Uterus (tissue), 4 donors: ENCODE results near the gene VPS33A. TPM values are rescaled to one million over a fixed set of nuclear protein-coding genes. Genes with fewer than 3 reads are reported as not detected.

Experiments used
- DNase-seq, 2 donors: peaks; one replicate each; pipeline ENCODE4 v3.0.0-alpha.2; 2019 to 2020
- H3K27ac ChIP-seq, 2 donors: fragments of 200-600 bp; sonication (generic); 1 replicate in 1 of 2; 2 replicates in 1 of 2; pipeline ENCODE4 v1.5.1; 2016 to 2018
- H3K27me3 ChIP-seq, 2 donors: fragments of 200-600 bp; sonication (generic); one replicate each; pipeline ENCODE4 v1.5.1; 2018 to 2019; ENCODE audit warnings: control low read depth in 1 of 2
- H3K36me3 ChIP-seq, 2 donors: fragments of 200-600 bp; sonication (generic); one replicate each; pipeline ENCODE4 v1.5.1; 2019; ENCODE audit warnings: control low read depth in 1 of 2
- H3K4me1 ChIP-seq, 2 donors: fragments of 200-600 bp; sonication (generic); one replicate each; pipeline ENCODE4 v1.5.1; 2018 to 2019; ENCODE audit warnings: control low read depth in 1 of 2
- H3K4me3 ChIP-seq, 2 donors: fragments of 200-600 bp; sonication (generic); 1 replicate in 1 of 2; 2 replicates in 1 of 2; pipeline ENCODE4 v1.5.1; 2018 to 2019; ENCODE audit warnings: mild to moderate bottlenecking in 1 of 2
- H3K9me3 ChIP-seq, 2 donors: fragments of 200-600 bp; sonication (generic); one replicate each; pipeline ENCODE4 v1.5.1; 2019; ENCODE audit warnings: control low read depth in 1 of 2
- POLR2A ChIP-seq, 2 donors: fragments of 450-650 bp; IDR thresholded peaks; one replicate each; pipeline ENCODE4 v1.6.1; 2016; ENCODE audit warnings: antibody characterized with exemption in 2 of 2, mild to moderate bottlenecking in 1 of 2, moderate library complexity in 1 of 2
- intact Hi-C: fragments of 100-400 bp; cut with DNase I; formaldehyde crosslinking; loops from one replicate; pipeline ENCODE4 v1.15.1; 2023; ENCODE audit warnings: low total_unique reads
- total RNA-seq, 4 donors: library from RNA; depleted of rRNA in 3 of 4; stranded (reverse); fragments of >200 nt in 3 of 4; gene quantifications; one replicate each; pipeline versions ENCODE4 v1.1.0 to v1.2.4, GENCODE V29; 2014 to 2023
- TF ChIP-seq, protein P1 (sequence below), 4 experiments: fragments of 200-600 bp in 2 of 4; fragments of 450-650 bp in 2 of 4; sonication (generic) in 2 of 4; IDR thresholded peaks; one replicate each; pipeline ENCODE4 v1.5.1; 2016 to 2019; ENCODE audit warnings: antibody characterized with exemption in 4 of 4, mild to moderate bottlenecking in 2 of 4, moderate library complexity in 1 of 4
- donor health status: DM: yes; HTN: yes; CAD: no.

The VPS33A gene
- total RNA-seq, 4 donors from 2014 or later = 3.3 to 20.8 (median 12.9) TPM

DNA sequence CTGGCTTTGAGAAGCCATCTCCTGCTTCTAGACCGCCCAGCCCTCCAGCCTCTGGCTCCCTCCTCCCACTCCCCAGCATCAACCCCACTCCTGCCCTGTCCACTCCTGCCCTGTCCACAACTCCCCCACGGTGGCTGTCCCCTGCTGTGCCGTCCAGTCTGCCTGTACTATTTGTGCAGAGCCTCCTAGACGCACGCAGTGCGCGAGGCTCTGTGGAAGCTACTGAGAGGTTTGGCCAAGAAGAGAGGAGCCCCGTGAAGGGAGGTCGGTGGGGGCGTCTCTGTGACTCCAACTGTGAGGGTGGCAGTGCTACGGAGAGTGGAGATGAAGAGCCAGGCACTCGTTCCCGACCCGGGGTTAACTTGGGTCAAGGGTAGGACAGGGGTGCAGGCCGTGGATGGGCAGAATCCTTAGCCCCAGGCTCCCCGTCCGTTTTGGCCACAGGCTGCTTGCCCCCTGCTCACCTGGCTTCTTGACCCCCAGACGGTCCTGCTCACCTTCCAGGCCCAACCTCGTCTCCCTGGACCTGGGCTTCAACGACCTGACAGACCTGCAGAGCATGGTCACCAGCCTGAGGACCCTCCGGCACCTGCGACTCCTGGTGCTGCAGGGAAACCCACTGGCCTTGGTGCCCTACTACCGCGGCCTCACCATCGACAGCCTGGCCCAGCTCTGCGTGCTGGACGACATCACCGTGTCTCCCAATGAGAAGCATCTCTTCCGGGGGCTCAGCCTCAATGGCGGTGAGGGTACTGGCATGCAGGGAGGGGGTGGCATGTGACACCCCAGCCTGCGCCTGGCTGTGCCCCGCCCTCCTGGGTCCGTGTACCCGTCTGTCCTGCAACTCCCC, 76.4 kb downstream of the VPS33A start:
- no peaks in the 10 kb centered on the region for H3K4me1 ChIP-seq
- no peaks in the 10 kb centered on the region for H3K27me3 ChIP-seq
- no peaks in the 10 kb centered on the region for H3K9me3 ChIP-seq
- H3K36me3 ChIP-seq = no peaks in the 10 kb centered on the region
- no peak overlapping the region for H3K4me3 ChIP-seq
- no peak for DNase-seq
- H3K27ac ChIP-seq = no peak overlapping the region
- TF ChIP-seq POLR2A (IDR thresholded peaks at IDR 0.05) = no peak
- TF ChIP-seq, protein P1, sequence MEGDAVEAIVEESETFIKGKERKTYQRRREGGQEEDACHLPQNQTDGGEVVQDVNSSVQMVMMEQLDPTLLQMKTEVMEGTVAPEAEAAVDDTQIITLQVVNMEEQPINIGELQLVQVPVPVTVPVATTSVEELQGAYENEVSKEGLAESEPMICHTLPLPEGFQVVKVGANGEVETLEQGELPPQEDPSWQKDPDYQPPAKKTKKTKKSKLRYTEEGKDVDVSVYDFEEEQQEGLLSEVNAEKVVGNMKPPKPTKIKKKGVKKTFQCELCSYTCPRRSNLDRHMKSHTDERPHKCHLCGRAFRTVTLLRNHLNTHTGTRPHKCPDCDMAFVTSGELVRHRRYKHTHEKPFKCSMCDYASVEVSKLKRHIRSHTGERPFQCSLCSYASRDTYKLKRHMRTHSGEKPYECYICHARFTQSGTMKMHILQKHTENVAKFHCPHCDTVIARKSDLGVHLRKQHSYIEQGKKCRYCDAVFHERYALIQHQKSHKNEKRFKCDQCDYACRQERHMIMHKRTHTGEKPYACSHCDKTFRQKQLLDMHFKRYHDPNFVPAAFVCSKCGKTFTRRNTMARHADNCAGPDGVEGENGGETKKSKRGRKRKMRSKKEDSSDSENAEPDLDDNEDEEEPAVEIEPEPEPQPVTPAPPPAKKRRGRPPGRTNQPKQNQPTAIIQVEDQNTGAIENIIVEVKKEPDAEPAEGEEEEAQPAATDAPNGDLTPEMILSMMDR (IDR thresholded peaks at IDR 0.05) = no peak
- intact Hi-C loops = no loop called here

DNA sequence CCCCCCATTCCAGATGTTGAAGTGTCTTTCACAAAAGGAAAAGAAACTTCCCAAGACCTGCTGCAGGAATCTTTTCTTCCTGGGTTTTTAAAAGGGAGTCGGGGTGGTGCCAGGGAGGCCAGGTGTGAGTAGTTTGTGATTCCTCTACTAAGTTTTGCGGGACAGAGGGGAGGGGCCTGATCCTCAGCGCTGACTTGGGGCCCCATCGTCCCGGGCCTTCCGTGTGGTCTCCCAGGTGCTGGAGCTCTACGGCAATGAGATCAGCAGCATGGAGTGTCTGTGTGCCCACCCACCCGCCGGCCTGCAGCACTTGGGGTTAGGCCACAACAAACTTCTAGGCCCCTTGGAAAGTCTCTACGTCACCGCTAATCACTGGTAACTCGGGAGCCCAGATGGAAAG, 78.8 kb downstream of the VPS33A start:
- intact Hi-C loops = no loop called here
- no peak for DNase-seq
- TF ChIP-seq, protein P1 (IDR thresholded peaks at IDR 0.05) = no peak
- no peak for TF ChIP-seq POLR2A (IDR thresholded peaks at IDR 0.05)

GRCh38 chr12:122185494-122186082, 80.7 kb downstream of the VPS33A start:
- no peak for DNase-seq
- Histone ChIP-seq H3K36me3 (no peaks in the 10 kb centered on the region), H3K4me3 (no peak overlapping the region), H3K9me3 (no peaks in the 10 kb centered on the region), H3K27me3 (no peaks in the 10 kb centered on the region), H3K4me1 (no peaks in the 10 kb centered on the region), H3K27ac (no peak overlapping the region)
- intact Hi-C loops = no loop called here
- TF ChIP-seq, protein P1 (IDR thresholded peaks at IDR 0.05) = no peak
- no peak for TF ChIP-seq POLR2A (IDR thresholded peaks at IDR 0.05)

More for the DNA sequence above, 78.8 kb downstream of the VPS33A start:
- Histone ChIP-seq H3K36me3 (no peaks in the 10 kb centered on the region), H3K4me3 (no peak overlapping the region), H3K27me3 (no peaks in the 10 kb centered on the region), H3K4me1 (no peaks in the 10 kb centered on the region), H3K9me3 (no peaks in the 10 kb centered on the region), H3K27ac (no peak overlapping the region)

DNA sequence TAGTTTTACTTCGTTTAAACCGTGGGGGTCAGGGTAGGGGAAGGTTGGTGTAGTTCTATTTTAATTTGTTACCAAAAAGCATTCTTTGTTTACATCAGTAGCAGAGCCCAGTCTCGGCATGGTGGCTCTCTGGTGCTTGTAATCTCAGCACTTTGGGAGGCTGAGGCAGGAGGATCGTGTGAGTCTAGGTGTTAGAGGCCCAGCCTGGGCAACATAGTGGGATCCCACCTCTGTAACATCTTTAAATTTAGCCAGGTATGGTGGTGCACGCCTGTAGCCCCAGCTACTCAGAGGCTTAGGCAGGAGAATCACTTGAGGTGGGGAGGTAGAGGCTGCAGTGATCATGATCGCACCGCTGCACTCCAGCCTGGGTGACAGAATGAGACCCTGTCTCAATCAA, 81.2 kb downstream of the VPS33A start:
- no peaks in the 10 kb centered on the region for H3K27me3 ChIP-seq
- H3K27ac ChIP-seq = no peak overlapping the region
- no peak for DNase-seq
- H3K4me1 ChIP-seq = no peaks in the 10 kb centered on the region
- H3K4me3 ChIP-seq = no peak overlapping the region
- no peaks in the 10 kb centered on the region for H3K36me3 ChIP-seq
- H3K9me3 ChIP-seq = no peaks in the 10 kb centered on the region
- intact Hi-C loops = no loop called here
- TF ChIP-seq, protein P1 (IDR thresholded peaks at IDR 0.05) = no peak
- no peak for TF ChIP-seq POLR2A (IDR thresholded peaks at IDR 0.05)

DNA sequence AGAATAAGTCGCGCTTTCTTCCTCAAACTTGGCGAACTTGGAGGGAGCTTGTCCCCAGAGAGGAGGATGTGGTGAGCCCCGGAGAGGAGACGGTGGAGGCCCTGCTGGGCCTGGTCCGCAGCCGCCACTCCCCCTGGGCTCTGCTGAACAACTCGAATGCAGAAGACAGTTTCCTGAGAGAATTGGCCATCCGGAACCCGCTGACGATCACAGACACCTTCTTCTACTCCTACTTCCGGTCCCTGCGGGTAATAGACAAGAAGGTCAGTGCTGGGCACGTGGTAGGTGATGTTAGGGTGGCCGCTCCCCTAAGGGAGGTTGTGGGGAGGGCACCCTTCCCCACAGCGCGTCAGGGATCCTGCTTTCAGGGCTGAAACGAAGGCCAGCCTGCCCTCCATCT, 81.8 kb downstream of the VPS33A start:
- no peak for TF ChIP-seq POLR2A (IDR thresholded peaks at IDR 0.05)
- H3K27me3 ChIP-seq = no peaks in the 10 kb centered on the region
- H3K27ac ChIP-seq = no peak overlapping the region
- no peak for DNase-seq
- intact Hi-C loops = no loop called here
- H3K36me3 ChIP-seq = no peaks in the 10 kb centered on the region
- no peaks in the 10 kb centered on the region for H3K4me1 ChIP-seq
- H3K4me3 ChIP-seq = no peak overlapping the region
- no peaks in the 10 kb centered on the region for H3K9me3 ChIP-seq
